GM21723 (cell line): ENCODE measurements around the gene HPGD.
"Not testable (repeated sequence)": the region's sequence is repeated elsewhere in the genome, so short reads cannot be mapped to it uniquely, and the experiment has no call there.

Source experiments
- ATAC-seq: cut with Tn5 transposase; IDR thresholded peaks from one replicate; pipeline ENCODE4 v1.9.1; 2021; ENCODE audit warnings: mild to moderate bottlenecking, moderate library complexity; ENCODE audit not compliant: unreplicated experiment

The HPGD gene

DNA sequence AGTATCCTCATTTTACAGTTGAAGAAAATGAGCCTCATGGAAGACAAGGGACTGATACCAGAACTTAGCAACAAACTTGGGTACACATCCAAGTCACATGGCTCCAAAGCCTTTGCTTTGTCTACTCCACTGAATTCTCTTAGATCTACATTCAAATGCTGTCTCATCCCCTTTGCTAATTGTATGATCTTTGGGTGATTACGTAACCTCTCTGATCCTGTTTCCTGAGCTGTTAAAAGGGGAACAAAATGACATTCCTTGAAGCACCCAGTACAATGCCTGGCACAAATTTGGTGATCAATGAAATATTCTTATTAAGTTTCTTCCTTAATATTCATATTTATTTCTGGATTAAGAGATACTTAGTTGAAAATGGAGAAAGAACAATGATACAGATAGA is 5.9 kb upstream of the HPGD start:
- ATAC-seq: no peak

DNA sequence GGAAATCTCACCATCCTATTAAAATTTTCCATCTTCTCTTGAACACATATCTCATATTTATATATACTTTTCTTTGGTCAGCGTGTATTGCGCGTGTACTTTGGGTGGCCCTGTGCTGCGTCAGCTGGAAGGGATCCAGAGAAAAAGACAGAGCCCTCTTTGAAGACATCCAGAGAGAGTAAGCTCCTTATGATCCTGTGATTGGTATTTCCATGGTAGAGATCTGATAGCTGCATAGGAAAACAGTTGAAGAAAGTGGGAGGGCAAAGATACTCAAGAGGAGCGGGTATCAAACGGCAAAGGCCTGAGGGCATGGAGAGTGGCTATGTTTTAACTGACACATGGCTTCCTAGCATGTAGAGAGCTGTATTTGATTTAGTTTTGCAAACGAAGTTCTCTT is 4.4 kb upstream of the HPGD start:
- ATAC-seq: no peak

DNA sequence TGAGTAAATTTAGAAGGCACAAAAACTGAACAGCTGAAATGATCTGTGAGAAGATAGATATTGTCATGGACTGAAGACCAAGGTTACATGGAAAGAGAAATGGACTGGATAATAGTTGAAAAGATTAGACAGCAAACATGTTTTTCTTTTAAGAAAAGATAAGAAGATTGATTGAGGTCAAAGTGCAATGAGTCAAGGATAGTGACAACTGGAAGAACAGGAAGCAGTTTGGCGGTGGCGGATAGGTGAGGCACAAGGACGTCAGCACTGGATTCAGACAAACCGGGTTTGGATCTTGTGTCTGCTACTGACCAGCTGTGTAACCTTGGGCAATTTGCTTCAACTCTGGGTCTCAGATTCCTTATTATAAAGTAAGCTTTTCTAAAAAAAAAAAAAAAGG is 2.0 kb upstream of the HPGD start:
- no peak for ATAC-seq

DNA sequence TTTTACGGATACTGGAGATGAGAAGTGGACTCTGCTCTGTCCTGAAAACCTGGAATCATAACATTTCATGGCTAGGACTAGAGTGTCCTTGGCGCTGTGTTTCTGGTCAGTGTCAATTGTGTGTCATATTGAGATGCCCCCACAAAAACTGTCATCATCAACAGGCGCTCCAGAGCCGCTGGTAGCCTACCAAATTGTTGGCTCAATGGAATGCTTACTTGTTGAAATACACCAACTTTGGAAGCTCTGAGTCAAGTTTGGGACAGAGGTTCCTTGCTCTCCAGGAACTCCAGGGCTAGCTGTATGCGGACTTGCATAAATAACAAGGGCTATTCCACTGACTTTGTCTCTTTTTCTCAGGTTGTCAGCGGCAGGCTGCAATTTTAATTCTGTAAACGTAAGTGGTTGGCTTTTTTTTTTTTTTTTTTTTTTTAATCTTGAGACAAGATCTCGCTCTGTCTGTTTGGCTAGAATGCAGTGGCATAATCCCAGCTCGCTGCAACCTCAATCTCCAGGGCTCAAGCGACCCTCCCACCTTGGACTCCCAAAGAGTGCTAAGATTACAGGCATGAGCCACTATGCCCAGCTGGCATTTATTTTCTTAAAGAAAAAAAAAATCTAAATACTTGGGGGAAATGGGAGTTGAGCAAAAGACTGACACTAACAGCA is 871 bp upstream of the HPGD start:
- peak; percentile 7 for ATAC-seq

DNA sequence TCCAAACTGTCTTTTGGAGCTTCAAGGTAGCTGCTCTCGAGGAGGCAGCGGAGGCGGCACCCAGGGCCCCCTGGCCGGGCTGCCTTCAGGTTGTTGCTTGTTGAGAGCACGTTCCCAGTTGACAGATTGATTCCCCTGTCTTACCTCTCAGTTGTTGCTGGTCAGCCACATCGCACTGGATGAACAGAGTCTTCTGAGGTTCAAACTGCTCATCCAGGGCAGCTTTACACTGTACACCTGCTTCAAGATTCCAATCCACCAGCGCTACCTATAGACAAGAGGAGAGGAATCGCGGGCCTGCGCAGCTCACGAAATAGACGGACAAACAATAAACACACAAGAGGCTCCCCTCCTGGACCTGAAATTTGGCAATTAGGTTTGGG is 497 bp downstream of the HPGD start:
- peak; percentile 53 for ATAC-seq

DNA sequence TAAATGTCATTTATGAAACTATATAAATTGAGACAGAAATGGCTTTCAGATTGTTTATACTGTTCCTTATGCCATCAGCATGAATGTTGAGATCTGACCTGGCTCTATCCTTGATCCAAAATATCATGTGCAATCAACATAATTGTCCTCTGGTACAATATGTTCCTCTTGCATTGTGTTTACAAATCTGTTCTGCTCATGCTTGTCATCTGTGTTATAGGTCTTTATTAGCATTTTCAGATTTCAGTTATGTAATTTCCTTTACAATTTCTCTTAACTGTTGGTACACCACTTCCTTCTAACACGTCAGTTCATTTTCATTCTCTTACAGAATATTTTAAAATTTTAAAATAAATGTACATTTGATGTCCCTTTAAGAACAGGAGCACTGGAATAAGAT is 1.6 kb downstream of the HPGD start:
- no peak for ATAC-seq

DNA sequence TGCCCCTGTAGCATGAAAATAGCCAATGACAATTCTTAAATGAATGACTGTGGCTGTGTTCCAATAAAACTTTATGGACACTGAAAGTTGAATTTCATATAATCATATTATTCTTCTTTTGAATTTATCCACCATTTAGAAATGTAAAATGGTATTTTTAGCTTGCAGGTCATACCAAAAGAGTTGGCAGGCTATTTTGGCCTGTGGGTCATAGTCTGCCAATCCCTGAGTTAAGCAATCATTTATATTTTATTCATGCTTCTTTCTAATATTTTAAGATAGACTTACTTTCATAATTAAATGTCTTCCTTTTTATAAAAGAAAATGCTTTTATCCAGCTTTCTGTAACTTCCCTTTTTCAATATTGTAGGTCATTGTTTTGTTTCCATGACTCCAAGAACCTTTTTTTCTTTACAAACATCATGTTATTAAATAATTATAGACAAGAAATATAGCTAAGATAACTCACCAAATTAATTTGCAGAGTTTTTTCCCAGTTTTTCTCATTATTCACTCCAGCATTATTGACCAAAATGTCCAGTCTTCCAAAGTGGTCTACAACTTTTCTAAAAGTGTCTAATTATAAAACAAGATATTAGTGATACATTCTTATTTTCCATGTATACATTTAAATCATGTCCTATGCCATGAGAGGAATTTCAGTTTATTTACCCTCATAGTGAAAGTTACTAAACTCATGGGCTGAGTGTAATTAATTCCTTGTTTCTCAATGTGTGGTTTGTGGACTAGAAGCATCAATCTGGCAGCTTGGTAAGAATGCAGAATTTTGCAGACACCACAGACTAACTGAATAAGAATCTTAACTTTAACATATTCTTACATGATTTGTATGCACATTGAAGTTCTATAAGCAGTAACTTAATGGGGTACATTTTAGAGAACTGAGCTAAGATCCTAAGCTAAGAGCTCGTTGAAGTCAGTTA is 4.5 kb downstream of the HPGD start:
- no peak for ATAC-seq

DNA sequence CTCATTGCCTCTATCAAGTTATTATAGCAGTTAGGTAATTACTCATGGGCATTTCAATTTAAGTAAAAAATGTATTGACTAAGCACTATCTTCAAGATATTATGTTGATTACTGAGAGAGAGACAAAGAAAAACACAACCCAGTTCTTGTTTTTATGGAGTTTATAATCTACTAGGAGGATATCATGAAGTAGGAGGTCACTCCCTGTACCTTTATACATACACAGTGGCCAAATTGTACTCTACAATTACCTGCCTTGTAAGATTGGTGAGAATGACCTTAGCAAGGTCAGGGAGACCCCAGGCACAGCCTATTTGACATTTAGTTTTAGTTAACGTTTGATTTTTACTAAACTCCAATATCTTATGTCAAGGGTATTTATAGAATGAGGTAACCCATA is 5.5 kb downstream of the HPGD start:
- ATAC-seq: no peak

DNA sequence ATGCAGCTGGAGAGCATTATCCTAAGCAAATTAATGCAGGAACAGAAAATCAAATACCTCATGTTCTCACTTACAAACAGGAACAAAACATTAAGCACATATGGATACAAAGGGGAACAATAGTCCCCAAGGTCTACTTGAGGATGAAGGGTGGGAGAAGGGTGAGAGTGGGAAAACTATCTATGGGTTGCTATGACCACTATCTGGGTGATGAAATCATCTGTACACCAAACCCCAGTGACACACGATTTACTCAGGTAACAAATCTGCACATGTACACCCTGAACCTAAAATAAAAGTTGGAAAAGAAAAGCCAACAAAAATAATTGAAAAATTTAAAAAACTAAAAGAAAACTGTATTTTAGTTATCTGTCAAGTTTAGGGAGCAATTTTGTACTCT is 5.9 kb downstream of the HPGD start:
- ATAC-seq: no peak

DNA sequence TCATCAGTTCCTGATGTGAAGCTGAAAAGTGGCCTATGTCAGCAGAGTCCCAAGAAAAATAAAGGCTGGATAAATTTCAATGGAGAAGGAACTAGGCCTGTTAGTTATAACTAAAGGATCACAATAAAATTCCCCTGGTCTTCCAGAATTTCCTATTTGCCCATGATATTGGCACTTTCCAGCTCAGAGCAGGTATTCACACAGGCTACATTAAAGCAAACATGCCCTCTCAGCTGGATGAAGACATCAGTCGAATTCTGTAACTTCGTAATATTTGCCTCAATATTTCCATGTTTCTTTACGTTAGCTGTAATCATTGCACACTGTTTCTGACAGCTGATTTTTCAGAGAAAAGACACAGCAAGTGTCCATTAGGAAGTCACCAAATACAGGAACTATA is 9.5 kb downstream of the HPGD start:
- ATAC-seq: no peak

DNA sequence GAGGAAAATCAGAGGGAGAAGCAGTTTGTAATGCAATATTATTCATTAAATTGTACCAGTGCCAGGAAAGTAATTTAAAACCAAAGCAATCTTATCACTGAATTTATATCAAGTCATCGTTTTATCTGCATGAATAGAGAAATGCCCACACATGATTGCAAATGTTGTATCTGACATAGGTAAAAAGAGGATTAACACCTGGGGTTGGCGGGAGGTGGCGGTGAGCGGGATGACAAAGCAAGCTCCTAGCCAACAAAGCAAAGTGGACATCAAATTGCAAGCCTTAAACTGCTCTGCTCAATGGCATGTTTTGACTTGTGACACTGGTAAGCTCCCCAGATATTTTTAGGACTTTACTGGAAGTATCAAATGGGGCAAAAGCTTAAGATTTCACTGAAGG is 16.4 kb downstream of the HPGD start:
- no peak for ATAC-seq

DNA sequence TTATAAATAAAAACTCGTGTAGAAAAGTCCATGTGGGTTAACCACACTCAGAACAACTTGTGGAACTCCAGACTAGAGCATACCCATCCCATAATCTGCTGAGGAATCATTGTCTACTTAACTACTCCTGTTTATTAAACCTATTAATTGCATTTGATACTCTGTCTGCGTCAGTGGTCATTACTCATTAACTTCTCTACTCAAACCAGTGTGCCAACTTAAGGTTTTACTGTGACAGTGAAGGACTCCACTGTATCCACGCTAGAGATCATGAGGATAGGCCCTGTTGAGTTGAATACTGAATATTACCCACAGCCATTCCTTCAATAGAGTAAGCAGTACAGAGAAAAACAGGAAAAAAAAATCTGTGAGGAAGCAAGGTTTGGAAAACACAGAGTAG is 17.3 kb downstream of the HPGD start:
- no peak for ATAC-seq

DNA sequence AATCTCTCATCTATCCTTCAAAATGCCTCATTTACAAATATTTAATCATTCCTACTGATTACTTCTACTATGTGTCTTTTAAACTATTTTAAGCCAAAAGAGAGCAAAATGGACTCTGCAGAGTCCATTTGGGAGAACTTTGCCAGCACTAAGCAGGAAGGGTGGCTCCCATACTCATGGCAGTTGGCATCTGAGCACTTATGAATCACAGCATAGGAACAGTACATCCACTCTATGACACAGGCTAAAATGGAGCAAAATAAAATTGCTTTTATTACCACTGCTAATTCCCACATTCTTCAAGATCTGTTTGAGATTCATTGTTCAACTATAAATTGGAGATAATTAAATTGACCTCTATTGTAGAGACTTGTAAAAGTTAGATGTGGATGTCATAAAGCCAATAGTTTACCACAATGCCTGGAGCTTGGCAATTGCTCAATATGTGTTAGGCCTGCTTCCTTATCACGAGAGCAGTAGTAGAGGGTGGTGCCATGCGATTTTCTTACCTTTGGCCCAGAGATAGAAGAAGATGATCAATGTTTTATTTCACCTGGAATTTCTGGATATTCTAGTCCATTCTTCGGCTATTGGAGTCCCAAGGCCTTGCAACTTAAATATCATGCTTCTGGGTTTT is 19.1 kb downstream of the HPGD start:
- ATAC-seq: no peak

DNA sequence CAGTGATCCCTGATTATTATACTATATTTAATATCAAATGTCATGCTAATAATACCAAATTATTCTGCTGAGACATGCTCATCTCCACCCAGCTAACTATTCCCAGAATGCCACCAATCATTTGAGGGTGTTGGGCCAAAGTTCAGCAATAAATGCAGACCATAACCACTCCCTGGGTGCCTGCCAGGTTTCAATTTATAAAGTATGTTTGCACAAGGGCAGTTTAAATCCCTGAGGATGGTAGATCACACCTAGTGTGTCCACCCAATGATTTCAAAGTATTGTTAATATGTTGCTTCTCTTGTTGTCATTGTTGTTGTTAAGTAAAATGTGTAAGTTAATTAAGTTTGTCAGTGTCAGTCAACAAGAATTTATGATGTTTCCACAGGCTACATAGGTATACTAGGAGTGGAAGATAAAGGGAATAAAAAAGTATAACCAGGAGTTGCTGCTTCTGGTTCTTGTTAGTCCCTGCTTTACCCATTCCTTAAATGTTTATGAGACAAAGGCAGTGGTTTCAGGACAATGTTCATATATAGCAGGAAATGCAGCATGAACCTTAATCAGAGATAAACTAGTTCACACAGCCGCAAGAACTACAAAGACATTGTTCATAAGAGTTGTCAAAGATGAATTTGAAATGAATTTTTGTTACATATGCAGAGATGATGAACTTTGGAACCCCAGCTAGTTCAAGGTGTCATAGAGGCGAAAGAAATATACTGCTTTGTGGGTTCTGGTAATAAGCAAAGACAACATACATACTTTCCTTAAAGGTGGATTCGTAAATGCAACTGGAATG is 25.5 kb downstream of the HPGD start:
- ATAC-seq: no peak

DNA sequence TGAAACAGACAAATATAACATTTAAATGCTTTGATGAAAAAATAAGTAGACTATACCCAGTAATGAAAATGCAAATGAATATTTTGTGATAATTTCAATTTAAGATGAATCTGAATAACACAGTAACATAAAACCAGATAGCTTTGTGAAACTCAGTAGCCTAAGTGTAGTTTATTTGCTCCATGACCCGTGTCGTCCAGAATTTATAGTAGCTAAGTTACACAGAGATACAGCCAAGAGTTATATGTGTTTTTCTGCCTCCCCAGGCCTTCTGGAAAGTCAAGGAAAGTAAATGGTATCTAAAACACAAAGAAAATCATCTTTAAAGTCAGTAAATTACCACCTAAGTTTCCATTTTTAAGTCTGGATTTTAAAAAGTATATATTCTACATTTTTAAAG is 26.7 kb downstream of the HPGD start:
- no peak for ATAC-seq

DNA sequence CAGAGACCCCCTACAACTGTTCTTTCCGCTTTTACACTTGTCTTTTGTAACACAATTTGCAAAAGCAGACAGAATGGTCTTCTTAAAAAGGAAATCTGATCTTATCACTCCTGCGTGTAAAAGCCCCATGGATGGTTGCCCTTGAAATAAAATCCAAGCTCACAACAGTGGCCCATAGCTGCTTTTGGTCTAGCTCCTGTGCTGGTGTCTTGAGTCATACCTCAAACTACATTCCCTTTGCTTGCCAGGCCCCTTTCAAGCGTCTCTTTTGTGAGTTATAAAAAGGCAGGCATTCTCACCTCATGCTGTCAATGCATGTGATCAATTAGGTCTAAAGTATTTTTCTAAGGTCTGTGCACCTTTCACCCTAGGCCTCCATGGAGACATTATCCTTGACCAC is 27.6 kb downstream of the HPGD start:
- ATAC-seq: no peak

DNA sequence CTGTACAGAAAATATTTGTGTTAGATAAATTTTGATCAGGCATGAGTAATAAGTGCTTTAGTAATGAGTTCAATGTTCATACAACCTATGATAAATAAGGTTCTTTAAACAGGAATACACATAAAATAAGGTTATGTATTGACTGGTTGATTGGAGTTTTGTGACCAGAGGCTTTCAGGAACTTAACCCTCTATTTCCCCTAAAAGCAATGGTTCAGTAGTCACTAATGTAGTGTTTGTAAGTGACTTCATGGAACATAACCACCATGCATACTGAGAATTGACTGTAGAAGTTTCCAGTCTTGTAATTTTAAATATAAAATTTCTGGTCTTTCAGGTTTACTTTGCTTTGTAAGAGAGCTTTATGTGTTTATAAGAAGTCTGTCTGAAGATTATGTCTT is 28.1 kb downstream of the HPGD start:
- ATAC-seq: no peak

DNA sequence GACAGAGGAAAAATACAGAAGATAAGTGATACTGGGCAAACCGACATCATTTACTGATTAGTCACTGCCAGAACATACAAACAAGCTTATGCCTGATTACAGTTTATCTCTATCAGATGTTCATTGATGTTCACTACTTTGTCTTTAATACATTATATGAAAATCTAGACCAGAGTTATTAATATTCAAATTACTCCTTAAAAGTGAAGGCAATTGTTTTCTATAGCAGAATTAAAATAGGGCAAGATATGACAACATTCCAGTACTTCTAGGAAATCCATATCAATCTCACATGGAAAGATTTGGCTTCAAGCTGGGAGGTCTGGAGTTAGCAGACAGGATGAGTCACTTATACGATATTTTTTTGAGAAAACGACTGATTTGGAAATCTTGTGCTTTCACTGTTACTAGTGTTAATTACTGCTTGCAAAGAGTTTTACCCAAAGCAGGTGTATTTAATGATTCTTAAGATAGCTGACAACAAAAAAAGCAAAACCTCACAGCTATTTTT is 31.8 kb downstream of the HPGD start:
- ATAC-seq: no peak

DNA sequence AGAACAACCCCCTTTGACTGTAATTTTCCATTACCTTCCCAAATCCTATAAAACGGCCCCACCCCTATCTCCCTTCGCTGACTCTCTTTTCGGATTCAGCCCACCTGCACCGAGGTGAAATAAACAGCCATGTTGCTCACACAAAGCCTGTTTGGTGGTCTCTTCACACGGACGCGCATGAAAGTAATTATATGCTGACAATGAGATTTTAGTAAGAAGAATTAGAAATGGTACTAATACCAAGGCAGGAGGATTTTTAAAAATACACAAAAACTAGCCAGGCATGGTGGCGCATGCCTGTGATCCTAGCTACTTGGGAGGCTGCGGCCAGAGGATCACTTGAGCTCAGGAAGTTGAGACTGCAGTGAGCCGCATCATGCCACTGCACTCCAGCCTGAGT is 33.9 kb downstream of the HPGD start:
- ATAC-seq: not testable (repeated sequence)

DNA sequence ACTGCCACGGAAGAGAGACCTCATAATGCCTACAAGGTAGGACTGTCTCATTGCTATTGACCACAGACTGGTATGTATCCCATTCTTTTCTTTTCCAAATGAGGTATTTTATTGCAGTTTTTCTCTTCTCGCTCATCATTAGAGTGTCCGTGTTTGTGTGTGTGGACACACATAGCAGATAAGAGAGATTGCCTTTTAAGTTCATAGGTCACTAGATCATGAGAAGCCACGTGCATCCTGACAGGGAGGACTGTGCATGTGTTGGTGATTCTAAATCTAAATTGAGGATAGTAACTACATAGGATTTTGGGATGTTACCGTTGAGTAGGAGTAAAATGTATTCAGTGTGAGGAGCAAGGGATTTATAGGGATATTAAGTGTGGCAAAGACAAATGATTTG is 37.3 kb downstream of the HPGD start:
- no peak for ATAC-seq

DNA sequence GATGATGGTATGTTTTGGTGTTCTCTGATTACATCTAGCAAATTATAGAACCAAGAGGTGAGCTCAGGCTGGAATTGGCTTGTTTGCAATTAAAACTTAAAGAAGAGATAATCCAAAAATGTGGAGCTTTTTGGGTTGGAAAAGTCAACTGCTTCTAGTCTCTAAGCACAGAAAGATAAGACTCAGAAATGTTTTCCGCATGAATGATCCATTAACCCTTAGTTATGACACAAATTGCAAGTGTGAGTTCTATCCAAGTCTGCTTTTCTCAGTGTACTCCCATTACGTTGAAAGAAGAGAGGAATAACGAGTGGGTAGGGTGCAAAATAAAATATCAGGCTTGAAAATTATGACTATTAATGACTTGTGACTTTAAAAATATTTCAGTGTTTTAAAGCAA is 38.5 kb downstream of the HPGD start:
- ATAC-seq: no peak
